Upper lobe of left lung (tissue), 6 donors: ENCODE measurements around the gene USP33. TPM values are rescaled to one million over a fixed set of nuclear protein-coding genes. Genes with fewer than 3 reads are reported as not detected.

Source experiments
- ATAC-seq, 2 donors: fragments of 200-7000 bp; cut with Tn5 transposase; one replicate each; pipeline ENCODE4 v1.9.1; 2022; ENCODE audit warnings: mild to moderate bottlenecking in 2 of 2, moderate library complexity in 2 of 2; ENCODE audit not compliant: low FRiP score in 2 of 2
- DNase-seq, 2 donors: peaks; one replicate each; pipeline ENCODE4 v3.0.0-alpha.2; 2019 to 2020
- H3K27ac ChIP-seq, 4 donors: fragments of 200-600 bp; sonication (generic); one replicate each; pipeline ENCODE4 v1.5.1; 2016 to 2019
- H3K27me3 ChIP-seq, 4 donors: fragments of 200-600 bp; sonication (generic); one replicate each; pipeline ENCODE4 v1.5.1; 2017 to 2019
- H3K36me3 ChIP-seq, 4 donors: fragments of 200-600 bp; sonication (generic); one replicate each; pipeline ENCODE4 v1.5.1; 2016 to 2019
- H3K4me1 ChIP-seq, 4 donors: fragments of 200-600 bp; sonication (generic); one replicate each; pipeline ENCODE4 v1.5.1; 2018 to 2019
- H3K4me3 ChIP-seq, 4 donors: fragments of 200-600 bp; sonication (generic); one replicate each; pipeline ENCODE4 v1.5.1; 2017 to 2019; ENCODE audit warnings: mild to moderate bottlenecking in 2 of 4, moderate library complexity in 1 of 4
- H3K9me3 ChIP-seq, 4 donors: fragments of 200-600 bp; sonication (generic); one replicate each; pipeline ENCODE4 v1.5.1; 2018 to 2019
- CTCF ChIP-seq, 6 experiments: fragments of 450-650 bp in 4 of 6; fragments of 200-600 bp in 2 of 6; sonication (generic) in 2 of 6; IDR thresholded peaks; one replicate each; pipeline ENCODE4 v1.5.1; 2016 to 2019; ENCODE audit warnings: antibody characterized with exemption in 6 of 6
- EP300 ChIP-seq, 4 donors: sonication (generic); formaldehyde crosslinking; IDR thresholded peaks; one replicate each; pipeline ENCODE4 v1.5.1; 2017; ENCODE audit warnings: antibody characterized with exemption in 4 of 4, control low read depth in 2 of 4
- POLR2A ChIP-seq, 4 donors: fragments of 450-650 bp; IDR thresholded peaks; one replicate each; pipeline ENCODE4 v1.5.1; 2016 to 2017; ENCODE audit warnings: antibody characterized with exemption in 4 of 4, mild to moderate bottlenecking in 2 of 4
- POLR2AphosphoS5 ChIP-seq, 2 donors: sonication (generic); formaldehyde crosslinking; IDR thresholded peaks; one replicate each; pipeline ENCODE4 v1.5.1; 2017; ENCODE audit warnings: antibody characterized with exemption in 2 of 2
- WGBS, 2 donors: methylation state at CpG; one replicate each; pipeline ENCODE4 v1.1.5; 2017 to 2018; 5-methylcytosine and 5-hydroxymethylcytosine counted together
- total RNA-seq, 6 donors: library from RNA; depleted of rRNA in 4 of 6; stranded (reverse); fragments of >200 nt in 4 of 6; gene quantifications; one replicate each; pipeline versions ENCODE4 v1.1.0 to v1.2.1, GENCODE V29; 2016 to 2021
- donor health status: DM: no; HTN: no; CAD: no; lungs with moderate emphysema.
- donor health status: DM: no; HTN: yes; CAD: no; lungs with severe emphysema.

Gene USP33
- 100 to 1,000 TPM in 1 of 6 donors, 10 to 100 TPM in 5; 46.3 to 107 (median 58.7) TPM for total RNA-seq

- H3K27me3 ChIP-seq, result no peaks in the 10 kb centered on the region
- H3K4me3 ChIP-seq, result peak within 1 kb of the TSS; percentile 76 to 96 (median 90)
- peaks cover 21 to 32% (median 26%) of the 10 kb centered on the region in 4 donors for H3K4me1 ChIP-seq
- H3K36me3 ChIP-seq, result no peaks in the 10 kb centered on the region
- H3K9me3 ChIP-seq, result no peaks in the 10 kb centered on the region
- 1% methylated on average over 47 of the region's 79 CpGs for WGBS, 2 donors
- peak in 3 of 4 donors; percentile 77 to 89 (median 86) for TF ChIP-seq POLR2A (IDR thresholded peaks at IDR 0.05)
- peak in 1 of 4 donors; percentile 13 for TF ChIP-seq EP300 (IDR thresholded peaks at IDR 0.05)
- peak; percentile 82 to 86 for TF ChIP-seq POLR2AphosphoS5 (IDR thresholded peaks at IDR 0.05)
- TF ChIP-seq CTCF (IDR thresholded peaks at IDR 0.05), result no peak
- DNase-seq (peak; percentile 95 to 98), ATAC-seq (peak; percentile 96 to 99)
- peak within 1 kb of the TSS; percentile 82 to 91 (median 89) for H3K27ac ChIP-seq
These were observed at the start of gene USP33 for GRCh38 chr1:77759071-77760028. TSS of gene USP33 (minus strand) at chr1:77759852. CDS start at chr1:77741697, 18,155 bp downstream.

- H3K27ac ChIP-seq, result no peak overlapping the region
- no peak for DNase-seq
- 47 to 67% methylated on average over 2 of the region's 2 CpGs for WGBS, 2 donors
- ATAC-seq, result no peak
- H3K4me3 ChIP-seq, result no peak overlapping the region
- peaks cover 0 to 60% (median 17%) of the 10 kb centered on the region in 4 donors for H3K36me3 ChIP-seq
- no peaks in the 10 kb centered on the region for H3K9me3 ChIP-seq
- TF ChIP-seq EP300 (IDR thresholded peaks at IDR 0.05), result no peak
- no peak for TF ChIP-seq CTCF (IDR thresholded peaks at IDR 0.05)
- TF ChIP-seq POLR2A (IDR thresholded peaks at IDR 0.05), result no peak
- no peak for TF ChIP-seq POLR2AphosphoS5 (IDR thresholded peaks at IDR 0.05)
- no peaks in the 10 kb centered on the region for H3K4me1 ChIP-seq
- H3K27me3 ChIP-seq, result no peaks in the 10 kb centered on the region
These were observed 43.7 kb upstream of the USP33 start for GRCh38 chr1:77803371-77803770.

GRCh38 chr1:77802026-77802425 is 42.4 kb upstream of the USP33 start:
- Histone ChIP-seq H3K27ac (no peak overlapping the region), H3K27me3 (no peaks in the 10 kb centered on the region), H3K36me3 (peaks cover 0 to 47% (median 6%) of the 10 kb centered on the region in 4 donors), H3K4me1 (no peaks in the 10 kb centered on the region), H3K9me3 (no peaks in the 10 kb centered on the region), H3K4me3 (no peak overlapping the region)
- no peak for ATAC-seq
- no peak for TF ChIP-seq EP300 (IDR thresholded peaks at IDR 0.05)
- WGBS, 2 donors, result 99 to 100% methylated on average over 2 of the region's 2 CpGs
- DNase-seq, result no peak

- Histone ChIP-seq H3K36me3 (peaks cover 0 to 18% (median 0%) of the 10 kb centered on the region in 4 donors), H3K27me3 (no peaks in the 10 kb centered on the region), H3K4me3 (no peak overlapping the region), H3K9me3 (no peaks in the 10 kb centered on the region), H3K4me1 (no peaks in the 10 kb centered on the region), H3K27ac (no peak overlapping the region)
- DNase-seq, result no peak
- no peak for ATAC-seq
- no peak for TF ChIP-seq POLR2A (IDR thresholded peaks at IDR 0.05)
- TF ChIP-seq POLR2AphosphoS5 (IDR thresholded peaks at IDR 0.05), result no peak
- TF ChIP-seq CTCF (IDR thresholded peaks at IDR 0.05), result no peak
- no peak for TF ChIP-seq EP300 (IDR thresholded peaks at IDR 0.05)
These were observed 38.3 kb upstream of the USP33 start for GRCh38 chr1:77797991-77798390.

- DNase-seq (no peak), ATAC-seq (no peak)
- H3K4me3 ChIP-seq, result no peak overlapping the region
- H3K27ac ChIP-seq, result no peak overlapping the region
- no peaks in the 10 kb centered on the region for H3K9me3 ChIP-seq
- peaks cover 0 to 9% (median 0%) of the 10 kb centered on the region in 4 donors for H3K36me3 ChIP-seq
- H3K4me1 ChIP-seq, result no peaks in the 10 kb centered on the region
- no peaks in the 10 kb centered on the region for H3K27me3 ChIP-seq
- TF ChIP-seq POLR2A (IDR thresholded peaks at IDR 0.05) (no peak), EP300 (IDR thresholded peaks at IDR 0.05) (no peak), CTCF (IDR thresholded peaks at IDR 0.05) (no peak), POLR2AphosphoS5 (IDR thresholded peaks at IDR 0.05) (no peak)
- WGBS, 2 donors, result 87 to 90% methylated on average over 5 of the region's 5 CpGs
These were observed 37.2 kb upstream of the USP33 start for GRCh38 chr1:77796695-77797405.
